HG03108 (cell line): ENCODE data around the gene AKT1S1.

Source experiments
- ATAC-seq: cut with Tn5 transposase; IDR thresholded peaks from one replicate; pipeline ENCODE4 v1.9.1; 2021; ENCODE audit warnings: moderate library complexity; ENCODE audit not compliant: unreplicated experiment

AKT1S1 gene

GRCh38 chr19:49908480-49909420, 31.6 kb upstream of the AKT1S1 start:
- no peak for ATAC-seq

GRCh38 chr19:49907745-49908446, 30.7 kb upstream of the AKT1S1 start:
- ATAC-seq, result no peak

- ATAC-seq, result no peak
Observed at GRCh38 chr19:49906879-49907564, 29.9 kb upstream of the AKT1S1 start.

- no peak for ATAC-seq
Observed at GRCh38 chr19:49904136-49904535, 27.0 kb upstream of the AKT1S1 start.

GRCh38 chr19:49896863-49897621, 19.9 kb upstream of the AKT1S1 start, which contains the start of gene IL4I1:
TSS of gene IL4I1 (minus strand) at chr19:49896887. CDS start at chr19:49896160, 727 bp downstream.
- ATAC-seq, result peak; percentile 50

GRCh38 chr19:49895566-49896297, 18.6 kb upstream of the AKT1S1 start:
- no peak for ATAC-seq

- ATAC-seq, result no peak
Observed at GRCh38 chr19:49894879-49895565, 17.9 kb upstream of the AKT1S1 start.

GRCh38 chr19:49894011-49894664, 17.0 kb upstream of the AKT1S1 start:
- ATAC-seq, result no peak

GRCh38 chr19:49892716-49893115, 15.6 kb upstream of the AKT1S1 start:
- no peak for ATAC-seq

- ATAC-seq, result no peak
Observed at GRCh38 chr19:49891393-49891792, 14.2 kb upstream of the AKT1S1 start.

- ATAC-seq, result no peak
Observed at GRCh38 chr19:49890349-49891311, 13.5 kb upstream of the AKT1S1 start.

GRCh38 chr19:49889687-49890348, 12.7 kb upstream of the AKT1S1 start:
- ATAC-seq, result no peak

GRCh38 chr19:49889038-49889686, 12.0 kb upstream of the AKT1S1 start:
- no peak for ATAC-seq

- no peak for ATAC-seq
Observed at GRCh38 chr19:49888510-49888824, 11.3 kb upstream of the AKT1S1 start.

GRCh38 chr19:49887665-49888509, 10.7 kb upstream of the AKT1S1 start:
- ATAC-seq, result no peak
